ENCODE data around the gene CLDN11.
A peak's percentile ranks its signal among the peaks of the same experiment; 100 is the strongest.

CLDN11 gene

DNA sequence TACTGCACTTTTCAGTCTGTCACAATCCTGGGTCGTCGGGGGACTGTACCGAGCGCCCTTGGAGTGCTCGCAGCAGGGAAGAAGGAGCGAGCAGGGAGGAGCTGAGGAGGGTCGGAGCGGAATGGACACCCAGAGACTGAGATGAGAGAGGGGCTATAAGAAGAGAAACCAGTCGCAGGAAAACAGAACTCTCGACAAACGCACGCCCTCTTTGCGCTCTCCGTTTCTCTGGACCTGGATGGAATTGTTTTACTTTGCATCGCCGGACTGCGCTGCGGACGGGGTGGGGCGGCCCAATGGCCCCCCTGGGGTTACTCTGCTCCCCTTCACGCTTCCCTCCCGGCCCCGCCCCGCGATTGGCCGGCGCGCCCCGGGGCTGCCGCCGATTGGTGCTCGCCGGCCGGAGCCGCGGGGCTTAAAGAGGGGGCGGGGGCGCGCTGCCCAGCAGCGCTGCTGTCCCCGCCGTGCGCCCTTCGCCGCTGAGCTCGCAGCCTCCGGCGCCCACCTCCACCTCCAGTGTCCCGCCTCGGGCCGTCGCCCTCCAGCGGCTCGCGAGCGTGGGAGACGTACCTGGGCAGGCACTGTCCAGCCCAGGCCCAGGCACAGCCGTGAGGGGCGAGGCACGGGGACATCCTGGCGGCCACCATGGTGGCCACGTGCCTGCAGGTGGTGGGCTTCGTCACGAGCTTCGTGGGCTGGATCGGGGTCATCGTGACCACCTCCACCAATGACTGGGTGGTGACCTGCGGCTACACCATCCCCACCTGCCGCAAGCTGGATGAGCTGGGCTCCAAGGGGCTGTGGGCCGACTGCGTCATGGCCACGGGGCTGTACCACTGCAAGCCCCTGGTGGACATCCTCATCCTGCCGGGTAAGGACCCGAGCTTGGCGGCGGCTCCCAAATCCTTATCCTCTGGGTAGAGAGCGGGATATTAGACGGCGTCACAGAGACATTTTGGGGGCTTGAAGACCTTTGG, at the start of gene CLDN11:
Gene CLDN11 (plus strand): TSS at position 447 of the 977 bp plus-strand sequence. CDS start 199 bp downstream, at position 646.
- DNase-seq: no peak
- in situ Hi-C loops (cut with MboI; ENCODE audit: low pct_unique_long_range_greater_than_20kb, low sequenced_read_pairs): loop anchor here (25.0 kb wide), 1 partner anchor 394 kb away; no protein-coding TSS in a partner anchor

DNA sequence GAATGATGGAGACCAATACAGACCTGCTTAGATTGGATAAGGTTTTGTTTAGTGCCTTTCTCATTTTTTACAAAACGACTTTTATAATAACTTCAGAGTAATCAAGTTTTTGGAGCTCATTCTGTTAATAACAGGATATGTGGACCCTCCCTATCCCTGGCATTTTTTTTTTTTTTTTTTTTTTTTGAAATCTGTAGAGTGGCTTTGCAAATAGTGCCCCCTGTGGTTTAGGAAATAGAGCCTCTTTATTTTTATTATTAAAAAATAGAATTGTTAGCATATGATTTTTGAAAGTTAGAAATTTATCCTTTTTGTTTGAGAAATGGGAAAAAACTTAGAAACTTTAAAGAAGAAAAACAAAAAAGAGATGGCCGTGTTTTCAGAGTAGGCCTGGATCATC, 49.7 kb upstream of the CLDN11 start:
- no peak for DNase-seq
- in situ Hi-C loops (cut with MboI; ENCODE audit: low pct_unique_long_range_greater_than_20kb, low sequenced_read_pairs): no loop called here

DNA sequence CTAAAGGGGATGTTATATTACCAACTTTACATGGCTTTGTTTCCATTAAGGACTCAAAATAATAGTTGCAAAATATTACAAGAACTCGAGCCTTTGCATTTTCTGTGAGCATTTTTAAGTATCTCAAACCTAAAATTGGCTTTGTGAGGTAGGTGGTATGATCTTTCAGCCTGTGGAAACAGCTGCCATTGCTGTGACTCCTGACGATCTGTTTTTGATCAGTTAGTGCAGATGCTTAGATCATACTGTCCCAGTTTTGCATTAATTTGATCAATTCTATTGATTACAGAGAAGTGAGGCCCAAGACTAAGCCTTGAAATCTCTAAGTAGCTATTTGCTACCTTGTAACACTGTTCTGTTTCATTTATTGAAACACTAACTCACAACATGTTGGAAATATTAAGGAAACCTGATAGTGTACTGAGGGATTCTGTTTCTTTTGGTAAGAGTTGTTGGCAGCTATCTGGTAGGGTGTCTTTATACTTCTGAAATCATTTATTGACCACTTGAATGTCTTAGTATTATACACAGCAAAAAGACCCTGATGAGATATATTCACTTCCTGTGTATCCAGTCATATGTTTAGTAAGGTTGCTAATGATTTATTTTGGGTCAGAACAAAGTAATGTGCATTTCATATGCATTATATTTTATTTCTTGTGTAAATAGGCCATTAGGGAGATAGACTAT, 46.3 kb upstream of the CLDN11 start:
- no peak for DNase-seq
- in situ Hi-C loops (cut with MboI; ENCODE audit: low pct_unique_long_range_greater_than_20kb, low sequenced_read_pairs): no loop called here

DNA sequence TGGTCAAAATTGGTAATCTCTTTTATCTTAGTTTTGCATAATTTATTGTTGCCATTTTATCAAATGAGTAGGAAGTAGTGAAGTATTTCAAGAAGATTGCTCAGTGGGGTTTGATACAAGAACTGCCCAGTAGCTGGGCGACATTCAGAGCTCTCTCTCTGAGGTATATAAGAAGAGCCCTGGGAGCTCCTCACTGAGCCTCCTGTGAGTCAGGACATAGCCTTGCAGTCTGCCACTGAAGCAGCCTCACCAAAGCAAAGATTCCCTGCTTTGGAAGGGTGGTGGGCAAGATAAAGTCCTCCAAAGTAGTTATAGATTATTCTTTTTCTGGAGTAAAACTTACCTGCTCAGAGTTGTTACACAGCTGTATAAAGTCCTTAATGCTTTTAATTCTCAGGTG, 35.1 kb upstream of the CLDN11 start:
- in situ Hi-C loops (cut with MboI; ENCODE audit: low pct_unique_long_range_greater_than_20kb, low sequenced_read_pairs): no loop called here
- no peak for DNase-seq

DNA sequence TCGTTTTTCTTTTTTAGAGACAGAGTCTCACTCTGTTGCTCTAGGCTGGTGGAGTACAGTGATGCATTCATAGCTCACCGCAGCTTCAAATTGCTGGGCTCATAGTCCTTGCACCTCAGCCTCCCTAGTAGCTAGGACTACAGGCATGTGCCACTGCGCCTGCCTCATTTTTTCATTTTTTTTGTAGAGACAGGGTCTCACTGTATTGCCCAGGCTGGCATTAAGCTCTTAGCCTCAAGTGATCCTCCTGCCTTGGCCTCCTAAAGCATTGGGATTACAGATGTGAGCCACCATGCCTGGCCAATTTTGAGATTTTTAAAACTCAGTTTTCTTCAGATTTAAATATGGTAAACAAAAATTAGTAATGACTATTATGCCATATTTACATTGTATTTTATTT, 32.2 kb upstream of the CLDN11 start:
- in situ Hi-C loops (cut with MboI; ENCODE audit: low pct_unique_long_range_greater_than_20kb, low sequenced_read_pairs): no loop called here
- DNase-seq: no peak

DNA sequence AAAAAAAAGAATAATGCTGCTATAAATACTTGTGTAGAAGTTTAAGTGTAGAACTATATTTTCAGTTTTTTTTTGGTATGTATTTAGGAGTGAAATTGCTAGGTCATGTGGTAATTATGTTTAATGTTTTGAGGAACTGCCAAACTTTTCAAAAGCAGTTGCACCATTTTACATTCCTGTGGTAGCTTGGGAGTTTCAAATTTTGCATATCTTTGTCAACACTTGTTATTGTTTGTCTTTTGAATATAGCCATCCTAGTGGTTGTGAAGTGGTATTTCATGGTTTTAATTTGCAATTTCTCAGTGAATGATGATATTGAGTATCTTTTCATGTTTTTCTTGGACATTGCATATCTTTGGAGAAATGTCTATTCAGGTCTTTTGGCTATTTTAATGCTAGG, 30.7 kb upstream of the CLDN11 start:
- no peak for DNase-seq
- in situ Hi-C loops (cut with MboI; ENCODE audit: low pct_unique_long_range_greater_than_20kb, low sequenced_read_pairs): no loop called here

DNA sequence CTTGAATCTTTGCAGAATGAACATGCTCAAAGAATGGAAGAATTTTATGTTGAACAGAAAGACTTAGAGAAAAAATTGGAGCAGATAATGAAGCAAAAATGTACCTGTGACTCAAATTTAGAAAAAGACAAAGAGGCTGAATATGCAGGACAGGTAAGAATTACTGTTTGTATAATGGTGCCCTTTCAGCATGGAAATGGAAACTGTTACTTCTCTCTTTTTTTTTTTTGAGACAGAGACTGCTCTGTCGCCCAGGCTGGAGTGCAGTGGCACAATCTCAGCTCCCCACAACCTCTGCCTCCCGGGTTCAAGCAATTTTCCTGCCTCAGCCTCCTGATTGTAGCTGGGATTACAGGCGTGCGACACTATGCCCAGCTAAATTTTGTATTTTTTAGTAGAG, 27.6 kb upstream of the CLDN11 start:
- no peak for DNase-seq
- in situ Hi-C loops (cut with MboI; ENCODE audit: low pct_unique_long_range_greater_than_20kb, low sequenced_read_pairs): no loop called here

DNA sequence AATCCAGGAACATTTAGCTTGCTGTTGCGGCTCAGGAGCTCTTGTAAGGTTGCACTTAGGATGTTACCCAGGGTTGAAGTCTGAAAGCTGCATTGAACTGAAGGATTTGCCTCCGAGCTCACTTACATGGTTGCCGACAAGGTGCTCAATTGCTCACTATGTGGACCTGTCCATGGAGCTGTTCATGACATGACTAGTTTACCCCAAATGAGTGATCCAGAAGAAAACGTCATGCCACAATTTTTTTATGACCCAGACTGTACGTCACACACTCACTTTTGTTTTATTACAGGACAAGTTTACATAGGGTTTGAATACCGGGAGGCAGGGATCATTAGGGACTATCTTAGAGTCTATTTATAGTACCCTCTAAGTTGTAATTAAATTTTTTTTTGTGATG, 21.0 kb upstream of the CLDN11 start:
- DNase-seq: no peak
- in situ Hi-C loops (cut with MboI; ENCODE audit: low pct_unique_long_range_greater_than_20kb, low sequenced_read_pairs): no loop called here

DNA sequence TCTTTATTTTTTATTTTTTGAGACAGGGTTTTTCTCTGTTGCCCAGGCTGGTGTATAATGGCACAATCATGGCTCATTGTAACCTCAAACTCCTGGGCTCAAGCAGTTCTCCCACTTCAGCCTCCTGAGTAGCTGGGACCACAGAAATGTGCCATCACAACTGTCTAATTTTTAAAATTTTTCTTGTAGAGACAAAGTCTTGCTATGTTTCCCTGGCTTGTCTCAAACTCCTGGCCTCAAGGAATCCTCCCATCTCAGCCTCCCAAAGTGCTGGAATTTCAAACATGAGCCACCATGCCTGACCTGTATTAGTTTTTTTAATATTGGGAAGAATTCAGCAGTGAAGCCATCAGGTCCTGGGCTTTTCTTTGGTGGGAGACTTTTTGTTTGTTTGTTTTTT, 13.6 kb upstream of the CLDN11 start:
- in situ Hi-C loops (cut with MboI; ENCODE audit: low pct_unique_long_range_greater_than_20kb, low sequenced_read_pairs): loop anchor here (25.0 kb wide), 1 partner anchor 407 kb away; no protein-coding TSS in a partner anchor
- DNase-seq: no peak

DNA sequence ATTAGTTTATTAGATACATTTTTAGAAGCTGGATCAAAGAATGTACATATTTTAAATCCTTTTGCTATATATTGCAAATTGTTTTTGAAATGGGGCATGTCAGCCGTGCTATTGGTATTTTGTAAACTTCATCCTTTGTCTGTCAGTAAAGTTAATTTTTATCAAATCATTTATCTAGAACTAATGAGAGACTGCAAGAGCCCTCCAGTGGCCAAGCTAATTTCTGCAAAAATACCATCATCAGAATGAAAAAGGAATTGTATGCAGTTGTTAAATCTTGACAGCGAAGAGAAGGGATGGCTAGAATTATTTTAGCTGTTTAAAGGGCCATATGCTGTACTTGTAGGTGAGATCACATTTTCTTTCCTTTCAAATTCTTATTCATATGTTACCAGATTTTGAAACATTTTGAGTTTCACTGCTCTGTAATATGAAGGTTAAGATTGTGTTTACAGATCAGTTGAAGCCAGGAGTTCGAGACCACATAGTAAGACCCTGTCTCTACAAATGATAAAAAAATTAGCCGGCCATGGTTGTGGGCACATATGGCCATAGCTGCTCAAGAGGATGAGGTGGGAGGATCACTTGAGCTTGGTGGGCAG, 8.1 kb upstream of the CLDN11 start:
- DNase-seq: peak; percentile 42
- in situ Hi-C loops (cut with MboI; ENCODE audit: low pct_unique_long_range_greater_than_20kb, low sequenced_read_pairs): loop anchor here (25.0 kb wide), 1 partner anchor 402 kb away; no protein-coding TSS in a partner anchor

DNA sequence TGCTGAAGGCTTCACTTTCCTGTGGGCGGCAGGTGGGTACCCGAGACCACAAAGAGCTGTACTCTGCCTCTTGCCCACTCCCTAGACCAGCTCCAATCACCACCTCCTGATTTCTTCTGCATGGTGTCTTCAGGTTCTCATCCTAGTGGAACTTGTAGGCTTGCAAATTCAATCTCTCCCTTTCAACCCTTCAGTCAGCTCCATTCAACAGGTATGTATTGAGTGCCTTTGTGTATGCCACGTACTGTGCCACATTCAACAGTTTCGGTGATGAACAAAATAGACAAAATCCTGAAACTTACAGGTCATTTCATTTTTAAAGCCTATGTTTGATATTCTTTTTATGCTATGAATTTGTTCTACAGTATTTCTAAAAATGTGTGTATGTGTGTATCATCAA, 5.4 kb upstream of the CLDN11 start:
- DNase-seq: no peak
- in situ Hi-C loops (cut with MboI; ENCODE audit: low pct_unique_long_range_greater_than_20kb, low sequenced_read_pairs): loop anchor here (25.0 kb wide), 1 partner anchor 399 kb away; no protein-coding TSS in a partner anchor

DNA sequence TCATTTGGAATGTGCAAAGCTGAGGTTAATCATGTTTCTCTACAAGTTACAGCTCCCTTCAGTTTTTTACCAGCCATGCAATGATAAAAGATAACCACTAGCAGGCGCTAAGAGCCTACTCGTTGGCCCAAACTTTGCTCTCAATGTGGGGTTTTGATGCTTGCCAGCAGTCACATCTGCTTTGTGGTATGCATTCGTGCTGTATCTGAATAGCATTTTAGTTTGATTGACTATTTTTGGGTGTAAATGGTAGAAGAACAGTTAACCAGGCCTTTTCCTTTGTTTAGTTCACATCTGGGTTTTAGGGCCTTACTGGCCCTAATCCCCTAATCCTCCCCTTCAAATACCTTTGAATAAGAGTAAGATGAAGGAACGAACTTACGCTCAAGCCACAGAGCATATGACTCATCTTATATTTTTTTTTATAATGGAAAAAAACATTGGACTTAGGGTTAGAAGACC, 4.4 kb upstream of the CLDN11 start:
- DNase-seq: peak; percentile 66
- in situ Hi-C loops (cut with MboI; ENCODE audit: low pct_unique_long_range_greater_than_20kb, low sequenced_read_pairs): loop anchor here (25.0 kb wide), 1 partner anchor 398 kb away; no protein-coding TSS in a partner anchor

DNA sequence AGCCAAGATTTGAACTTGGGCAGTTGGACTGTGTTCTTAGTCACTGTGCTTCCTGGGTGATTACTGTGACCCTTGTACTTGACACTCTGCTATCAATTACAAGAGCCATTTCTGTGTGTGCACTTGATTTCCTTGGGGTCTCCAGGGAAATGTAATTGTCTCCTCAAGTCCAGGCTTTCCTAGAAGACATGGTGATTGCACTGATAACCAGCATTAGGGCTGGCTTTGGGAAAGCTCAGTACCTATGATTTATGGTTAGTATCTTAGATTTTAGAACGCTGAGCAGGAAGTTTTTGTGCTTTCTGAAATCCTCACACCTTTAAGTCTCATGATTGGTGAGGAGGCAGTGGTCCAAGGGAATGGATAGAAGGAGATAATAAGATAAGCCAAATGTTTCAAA, 1.6 kb upstream of the CLDN11 start:
- in situ Hi-C loops (cut with MboI; ENCODE audit: low pct_unique_long_range_greater_than_20kb, low sequenced_read_pairs): loop anchor here (25.0 kb wide), 1 partner anchor 395 kb away; no protein-coding TSS in a partner anchor
- DNase-seq: no peak

DNA sequence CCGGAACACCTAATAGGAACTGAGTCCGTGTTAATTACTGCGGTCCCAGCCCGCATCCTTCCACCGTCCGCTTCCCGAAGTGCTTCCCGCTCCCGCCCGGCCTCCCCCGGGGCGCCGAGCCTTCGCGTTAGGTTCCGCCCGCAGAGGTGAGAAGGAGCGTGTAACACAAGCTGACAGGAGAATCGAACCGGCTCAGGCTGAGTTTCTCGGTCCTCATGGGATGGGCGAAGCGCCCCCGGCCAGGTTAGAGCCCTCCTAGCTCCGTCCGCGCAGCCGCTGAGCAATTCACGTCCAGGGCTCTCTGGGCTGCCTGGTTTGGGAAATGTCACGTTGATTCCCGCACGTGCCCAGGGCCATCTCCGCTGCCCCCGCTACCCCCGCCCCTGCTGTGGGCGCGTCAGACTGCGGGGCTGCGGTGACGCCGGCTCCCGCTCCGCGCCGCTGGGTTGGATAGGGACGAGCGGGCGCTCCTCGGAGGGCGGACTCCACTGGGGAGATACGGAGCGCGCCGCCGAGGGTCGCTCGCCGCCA, 954 bp downstream of the CLDN11 start:
- peak; percentile 22 for DNase-seq

DNA sequence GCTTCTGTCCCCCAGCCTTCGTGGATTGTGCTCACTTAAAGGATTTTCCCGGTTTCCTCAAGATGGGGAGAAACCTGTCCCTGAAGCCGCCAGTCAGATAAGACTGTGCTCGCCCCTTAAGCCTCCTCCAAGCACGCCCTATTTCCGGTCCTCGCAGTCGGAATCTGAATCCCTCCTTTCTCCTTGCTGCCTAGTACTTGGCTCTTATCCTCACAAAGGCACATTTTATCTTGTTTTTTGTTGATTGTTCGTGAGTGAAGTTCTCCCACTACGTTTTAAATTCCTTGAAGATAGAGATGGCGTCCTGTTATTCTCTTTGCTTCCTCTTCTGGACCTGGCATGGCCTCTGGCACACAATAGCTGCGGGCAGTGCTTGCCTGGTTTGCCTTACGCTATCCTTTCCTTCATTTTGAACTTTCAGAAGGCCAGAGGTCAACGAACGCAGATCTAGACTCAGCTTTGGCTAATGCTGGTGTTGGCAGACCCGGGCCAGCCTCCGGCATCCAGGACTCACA, 1.7 kb downstream of the CLDN11 start:
- peak; percentile 14 for DNase-seq
- in situ Hi-C loops (cut with MboI; ENCODE audit: low pct_unique_long_range_greater_than_20kb, low sequenced_read_pairs): loop anchor here (25.0 kb wide), 1 partner anchor 392 kb away; no protein-coding TSS in a partner anchor

More for the DNA sequence above, 954 bp downstream of the CLDN11 start:
- in situ Hi-C loops (cut with MboI; ENCODE audit: low pct_unique_long_range_greater_than_20kb, low sequenced_read_pairs): loop anchor here (25.0 kb wide), 1 partner anchor 393 kb away; no protein-coding TSS in a partner anchor

DNA sequence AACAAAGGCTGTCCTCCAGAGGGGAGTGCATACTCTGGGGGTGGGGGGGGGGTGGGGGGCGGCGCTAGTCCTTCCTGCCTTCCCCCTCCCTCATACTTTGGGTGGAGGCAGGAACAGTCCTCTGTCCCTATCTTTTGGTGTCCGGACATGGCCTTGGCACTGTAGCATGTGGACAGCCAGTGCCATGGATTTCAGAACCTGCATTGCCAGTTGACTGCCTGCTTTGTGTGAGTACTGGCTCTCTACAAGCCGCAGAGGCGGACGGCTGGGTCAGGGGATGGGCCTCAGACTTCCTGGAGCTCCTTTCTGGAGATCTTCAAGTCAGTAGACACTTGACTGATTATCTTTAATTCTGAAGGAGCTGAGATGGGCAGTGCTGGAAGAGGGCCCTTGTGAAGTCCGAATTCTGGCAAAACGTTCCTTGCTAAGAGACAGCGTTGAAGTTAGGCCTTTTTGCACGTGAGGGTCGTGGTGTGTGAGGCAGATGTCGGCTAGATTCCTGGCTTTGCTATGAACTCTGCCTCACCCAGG, 2.5 kb downstream of the CLDN11 start:
- in situ Hi-C loops (cut with MboI; ENCODE audit: low pct_unique_long_range_greater_than_20kb, low sequenced_read_pairs): loop anchor here (25.0 kb wide), 1 partner anchor 391 kb away; no protein-coding TSS in a partner anchor
- DNase-seq: no peak

DNA sequence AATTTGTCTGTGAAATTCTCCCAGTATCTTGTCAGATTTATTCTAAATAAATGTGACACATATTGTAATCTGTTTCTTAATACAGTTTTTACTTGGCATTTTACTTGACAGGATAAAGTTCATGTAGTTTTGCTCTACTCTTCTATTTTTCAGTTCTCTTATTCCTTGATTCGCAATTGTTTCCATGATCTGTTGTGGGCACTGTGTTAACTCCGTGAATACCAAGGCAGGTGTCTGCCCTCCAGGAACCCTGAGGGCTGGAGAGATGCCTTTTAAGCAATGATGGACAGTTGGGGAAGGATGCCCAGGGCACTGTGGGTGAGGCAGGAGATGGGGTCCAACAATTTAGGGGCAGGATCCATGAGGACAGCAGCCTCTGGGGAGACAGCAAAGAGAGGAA, 3.1 kb downstream of the CLDN11 start:
- in situ Hi-C loops (cut with MboI; ENCODE audit: low pct_unique_long_range_greater_than_20kb, low sequenced_read_pairs): loop anchor here (25.0 kb wide), 1 partner anchor 391 kb away; no protein-coding TSS in a partner anchor

DNA sequence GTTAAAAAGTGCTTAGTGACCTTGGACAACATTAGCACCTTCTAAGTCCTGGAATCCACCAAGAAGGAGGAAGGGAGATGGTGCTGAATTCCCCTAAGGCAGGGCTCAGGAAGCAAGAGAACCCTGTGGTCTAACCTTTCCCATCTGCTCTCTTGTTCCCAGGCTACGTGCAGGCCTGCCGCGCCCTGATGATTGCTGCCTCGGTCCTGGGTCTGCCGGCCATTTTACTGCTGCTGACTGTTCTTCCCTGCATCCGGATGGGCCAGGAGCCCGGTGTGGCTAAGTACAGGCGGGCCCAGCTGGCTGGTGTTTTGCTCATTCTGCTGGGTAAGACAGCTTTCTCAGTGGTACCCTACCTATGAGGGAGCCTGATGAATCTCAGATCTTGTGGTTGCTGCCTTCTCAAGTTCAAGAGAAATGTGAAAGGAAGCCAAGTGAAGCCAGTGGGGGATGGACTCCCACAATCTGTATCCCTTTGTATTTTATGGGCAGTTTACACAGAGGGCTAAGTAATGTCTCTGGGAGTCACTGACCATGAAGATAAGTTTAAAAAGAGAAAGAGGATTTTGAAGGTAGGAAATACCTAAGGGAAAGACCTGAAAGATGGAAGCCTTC, 4.4 kb downstream of the CLDN11 start:
- DNase-seq: no peak
- in situ Hi-C loops (cut with MboI; ENCODE audit: low pct_unique_long_range_greater_than_20kb, low sequenced_read_pairs): loop anchor here (25.0 kb wide), 1 partner anchor 389 kb away; no protein-coding TSS in a partner anchor

More for the DNA sequence above, 3.1 kb downstream of the CLDN11 start:
- no peak for DNase-seq
